ENCODE measurements around the gene FSTL4.

DNA sequence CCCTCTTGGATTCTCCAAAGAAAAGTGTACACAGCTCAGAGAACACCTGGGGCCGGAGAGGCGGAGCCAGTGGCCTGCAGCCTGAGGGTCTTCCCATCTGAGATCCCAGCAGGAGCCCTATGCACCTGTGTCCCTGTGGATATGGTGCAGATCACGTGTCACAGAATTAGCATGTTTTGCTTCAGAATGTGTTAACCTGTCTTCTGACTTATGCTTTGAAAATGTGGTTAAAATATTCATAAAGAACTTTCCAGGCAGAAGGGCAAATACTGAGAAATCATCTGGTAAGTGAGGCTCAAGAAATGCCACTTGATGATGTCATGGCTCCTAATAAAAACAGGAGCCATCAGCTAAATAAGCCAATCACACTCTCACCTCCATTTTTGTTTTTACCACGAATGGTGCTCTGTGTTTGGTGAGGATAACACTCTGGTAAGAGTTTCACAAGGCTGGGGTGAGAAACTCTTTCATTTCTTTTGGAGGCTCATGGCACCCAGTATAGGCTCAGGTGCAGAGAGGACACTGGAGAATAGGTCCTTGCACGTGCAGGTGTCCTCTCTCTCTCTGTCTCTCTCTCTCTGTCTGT, 279.8 kb downstream of the FSTL4 start:
- TF ChIP-seq, protein P1, sequence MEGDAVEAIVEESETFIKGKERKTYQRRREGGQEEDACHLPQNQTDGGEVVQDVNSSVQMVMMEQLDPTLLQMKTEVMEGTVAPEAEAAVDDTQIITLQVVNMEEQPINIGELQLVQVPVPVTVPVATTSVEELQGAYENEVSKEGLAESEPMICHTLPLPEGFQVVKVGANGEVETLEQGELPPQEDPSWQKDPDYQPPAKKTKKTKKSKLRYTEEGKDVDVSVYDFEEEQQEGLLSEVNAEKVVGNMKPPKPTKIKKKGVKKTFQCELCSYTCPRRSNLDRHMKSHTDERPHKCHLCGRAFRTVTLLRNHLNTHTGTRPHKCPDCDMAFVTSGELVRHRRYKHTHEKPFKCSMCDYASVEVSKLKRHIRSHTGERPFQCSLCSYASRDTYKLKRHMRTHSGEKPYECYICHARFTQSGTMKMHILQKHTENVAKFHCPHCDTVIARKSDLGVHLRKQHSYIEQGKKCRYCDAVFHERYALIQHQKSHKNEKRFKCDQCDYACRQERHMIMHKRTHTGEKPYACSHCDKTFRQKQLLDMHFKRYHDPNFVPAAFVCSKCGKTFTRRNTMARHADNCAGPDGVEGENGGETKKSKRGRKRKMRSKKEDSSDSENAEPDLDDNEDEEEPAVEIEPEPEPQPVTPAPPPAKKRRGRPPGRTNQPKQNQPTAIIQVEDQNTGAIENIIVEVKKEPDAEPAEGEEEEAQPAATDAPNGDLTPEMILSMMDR (IDR thresholded peaks at IDR 0.05; ENCODE audit: poor library complexity, severe bottlenecking) = no peak
- TF ChIP-seq EP300 (conservative IDR thresholded peaks at IDR 0.05; ENCODE audit: poor library complexity, severe bottlenecking) = no peak
- TF ChIP-seq MXI1 (conservative IDR thresholded peaks at IDR 0.05; ENCODE audit: poor library complexity, severe bottlenecking) = no peak
- no peak for TF ChIP-seq SMC3 (conservative IDR thresholded peaks at IDR 0.05; ENCODE audit: poor library complexity)

All from neural cell (in vitro differentiated cells).